H1 (cell line): Measurements from ENCODE around the gene NGEF. TPM values are rescaled to one million over a fixed set of nuclear protein-coding genes. Genes with fewer than 3 reads are reported as not detected.

ENCODE experiments used
- CTCF ChIA-PET: fragments of 300-600 bp; sonication (Branson Sonifier 250); formaldehyde crosslinking; loops from one replicate; lab custom pipeline; 2021; ENCODE audit not compliant: partially characterized antibody; lab: Charles Lee
- POLR2A ChIA-PET: fragments of 300-600 bp; sonication (Branson Sonifier 250); formaldehyde crosslinking; loops from one replicate; lab custom pipeline; 2021; ENCODE audit warnings: inconsistent platforms; ENCODE audit not compliant: partially characterized antibody; lab: Charles Lee
- DNase-seq, 2 experiments: peaks; one replicate each; pipeline versions ENCODE4 v3.0.0 to v3.0.0-alpha.2; 2010 to 2022; ENCODE audit warnings: low spot score in 2 of 2, low read depth in 1 of 2, mixed read lengths in 1 of 2
- FAIRE-seq: peaks from 2 replicates; lab custom pipeline; 2011; peaks lifted over from hg19 to GRCh38; lab: Jason Lieb, UNC
- H2AFZ ChIP-seq: 2 replicates; pipeline ENCODE4 v1.8.1; 2012; ENCODE audit warnings: low read length, inconsistent platforms
- H2AK5ac ChIP-seq: 2 replicates; pipeline ENCODE4 v1.6.1; 2013; ENCODE audit warnings: low read depth, low read length
- H2BK120ac ChIP-seq: replicated peaks from 2 replicates; pipeline ENCODE3; 2013; ENCODE audit warnings: low read depth, low read length, inconsistent platforms
- H2BK12ac ChIP-seq: 2 replicates; pipeline ENCODE4 v1.6.1; 2013; ENCODE audit warnings: low read depth, low read length
- H2BK15ac ChIP-seq: 2 replicates; pipeline ENCODE4 v1.6.1; 2013; ENCODE audit warnings: low read length
- H2BK20ac ChIP-seq: 2 replicates; pipeline ENCODE4 v1.6.1; 2013; ENCODE audit warnings: low read length
- H2BK5ac ChIP-seq: 2 replicates; pipeline ENCODE4 v1.6.1; 2013; ENCODE audit warnings: low read depth, low read length
- H3K14ac ChIP-seq: 2 replicates; pipeline ENCODE4 v1.6.1; 2013; ENCODE audit warnings: inconsistent platforms; ENCODE audit not compliant: insufficient read length
- H3K18ac ChIP-seq: 2 replicates; pipeline ENCODE4 v1.6.1; 2013; ENCODE audit warnings: low read length; ENCODE audit errors: extremely low read depth
- H3K23ac ChIP-seq: 2 replicates; pipeline ENCODE4 v1.6.1; 2013; ENCODE audit warnings: inconsistent platforms; ENCODE audit not compliant: insufficient read length
- H3K23me2 ChIP-seq: 2 replicates; pipeline ENCODE4 v1.6.1; 2013; ENCODE audit warnings: low read depth, low read length
- H3K27ac ChIP-seq: 2 replicates; pipeline ENCODE4 v1.6.1; 2011; ENCODE audit warnings: low read depth, low read length, inconsistent platforms
- H3K27me3 ChIP-seq, 4 experiments: replicated peaks in 1 of 4; 1 replicate in 1 of 4; 2 replicates in 3 of 4; pipeline versions ENCODE4 v1.6.1 to v1.8.1; 2011 to 2013; ENCODE audit warnings: low read length in 3 of 4, mild to moderate bottlenecking in 3 of 4, inconsistent platforms in 2 of 4, mixed read lengths in 2 of 4, moderate library complexity in 1 of 4; ENCODE audit not compliant: control insufficient read depth in 3 of 4, insufficient read depth in 3 of 4; ENCODE audit errors: extremely low read depth in 1 of 4
- H3K36me3 ChIP-seq, 4 experiments: 2 replicates each; pipeline versions ENCODE4 v1.6.1 to v1.8.1; 2011 to 2013; ENCODE audit warnings: mild to moderate bottlenecking in 4 of 4, low read length in 3 of 4, moderate library complexity in 2 of 4, control low read depth in 1 of 4, inconsistent platforms in 1 of 4; ENCODE audit not compliant: insufficient read depth in 4 of 4, control insufficient read depth in 2 of 4
- H3K4ac ChIP-seq: replicated peaks from 2 replicates; pipeline ENCODE3; 2013; ENCODE audit warnings: low read length, low read depth, mixed read lengths, inconsistent platforms; ENCODE audit not compliant: insufficient read length
- H3K4me1 ChIP-seq, 4 experiments: replicated peaks in 1 of 4; 1 replicate in 1 of 4; 2 replicates in 3 of 4; pipeline versions ENCODE4 v1.6.1 to v1.8.1; 2011 to 2013; ENCODE audit warnings: low read length in 3 of 4, inconsistent platforms in 2 of 4, mixed read lengths in 1 of 4; ENCODE audit not compliant: insufficient read depth in 4 of 4, control insufficient read depth in 3 of 4
- H3K4me2 ChIP-seq, 2 experiments: 2 replicates each; pipeline versions ENCODE4 v1.6.1 to v1.8.1; 2011 to 2013; ENCODE audit warnings: low read depth in 2 of 2, low read length in 2 of 2, control low read depth in 1 of 2, inconsistent platforms in 1 of 2, mild to moderate bottlenecking in 1 of 2; ENCODE audit not compliant: insufficient read depth in 1 of 2
- H3K4me3 ChIP-seq, 4 experiments: fragments of 200-600, 300-600 bp in 1 of 4; sonication (generic), shearing (Covaris generic), sonication (Bioruptor Twin) in 1 of 4; 2 replicates each; pipeline versions ENCODE4 v1.5.1 to v1.8.1; 2011 to 2016; ENCODE audit warnings: low read length in 4 of 4, low read depth in 3 of 4, control low read depth in 2 of 4, inconsistent platforms in 2 of 4, mild to moderate bottlenecking in 2 of 4, mixed read lengths in 1 of 4, moderate library complexity in 1 of 4; ENCODE audit not compliant: insufficient read depth in 2 of 4; ENCODE audit errors: extremely low read depth in 1 of 4
- H3K56ac ChIP-seq: replicated peaks from 2 replicates; pipeline ENCODE3; 2013; ENCODE audit warnings: low read depth, mild to moderate bottlenecking, mixed read lengths, low read length, inconsistent platforms; ENCODE audit not compliant: insufficient read length
- H3K79me1 ChIP-seq: 2 replicates; pipeline ENCODE4 v1.6.1; 2013; ENCODE audit warnings: low read depth, low read length, control low read depth
- H3K79me2 ChIP-seq, 2 experiments: 2 replicates each; pipeline versions ENCODE4 v1.6.1 to v1.8.1; 2012 to 2013; ENCODE audit warnings: low read length in 2 of 2, mild to moderate bottlenecking in 2 of 2, inconsistent platforms in 1 of 2; ENCODE audit not compliant: insufficient read depth in 2 of 2, control insufficient read depth in 1 of 2
- H3K9ac ChIP-seq, 4 experiments: replicated peaks in 1 of 4; 1 replicate in 1 of 4; 2 replicates in 3 of 4; pipeline versions ENCODE4 v1.6.1 to v1.8.1; 2011 to 2013; ENCODE audit warnings: low read depth in 3 of 4, low read length in 3 of 4, control low read depth in 2 of 4, mild to moderate bottlenecking in 2 of 4, moderate library complexity in 2 of 4, inconsistent platforms in 1 of 4; ENCODE audit errors: extremely low read depth in 1 of 4
- H3K9me3 ChIP-seq, 2 experiments: 2 replicates each; pipeline versions ENCODE4 v1.6.1 to v1.8.1; 2012 to 2013; ENCODE audit warnings: mild to moderate bottlenecking in 2 of 2, moderate library complexity in 2 of 2, control low read depth in 1 of 2, inconsistent platforms in 1 of 2, low read depth in 1 of 2, low read length in 1 of 2, mixed read lengths in 1 of 2; ENCODE audit not compliant: insufficient read depth in 2 of 2
- H4K20me1 ChIP-seq, 2 experiments: replicated peaks in 1 of 2; 2 replicates each; pipeline versions ENCODE3 to v1.8.1; 2011 to 2013; ENCODE audit warnings: inconsistent platforms in 2 of 2, low read length in 2 of 2, mild to moderate bottlenecking in 1 of 2; ENCODE audit not compliant: insufficient read depth in 2 of 2, control insufficient read depth in 1 of 2
- H4K5ac ChIP-seq: 2 replicates; pipeline ENCODE4 v1.6.1; 2013; ENCODE audit warnings: low read length, low read depth, mixed read lengths, inconsistent platforms; ENCODE audit not compliant: insufficient read length
- H4K8ac ChIP-seq: 2 replicates; pipeline ENCODE4 v1.8.0; 2013; ENCODE audit warnings: mild to moderate bottlenecking, moderate library complexity, low read length, inconsistent platforms; ENCODE audit not compliant: insufficient read depth; ENCODE audit errors: extremely low read depth
- H4K91ac ChIP-seq: replicated peaks from 2 replicates; pipeline ENCODE3; 2013; ENCODE audit warnings: low read length, mixed read lengths, inconsistent platforms; ENCODE audit not compliant: insufficient read length
- CBX8 ChIP-seq: fragments of 300-800, 300-1000 bp; sonication (generic); IDR thresholded peaks from 2 replicates; pipeline ENCODE4 v1.7.1; 2016; ENCODE audit warnings: low read depth, low read length, borderline replicate concordance
- SIRT6 ChIP-seq: IDR thresholded peaks from one replicate; pipeline ENCODE4 v1.7.1; 2012; ENCODE audit warnings: low read length, inconsistent platforms
- WGBS, 2 experiments: shearing (Covaris generic) in 1 of 2; methylation state at CpG; one replicate each; pipeline versions ENCODE4 v1.1.6 to v1.1.7; 2013 to 2015; ENCODE audit warnings: low lambda C conversion rate in 2 of 2, mixed read lengths in 2 of 2, inconsistent platforms in 1 of 2, low coverage in 1 of 2, missing lambda C conversion rate in 1 of 2; ENCODE audit not compliant: insufficient replicate concordance in 2 of 2, insufficient coverage in 1 of 2, insufficient read length in 1 of 2; ENCODE audit errors: extremely low coverage in 1 of 2, missing lambda C conversion rate in 1 of 2; 5-methylcytosine and 5-hydroxymethylcytosine counted together
- polyA plus RNA-seq, 7 experiments: library from polyadenylated mRNA; depleted of rRNA in 3 of 7; stranded (reverse) in 5 of 7; unstranded in 2 of 7; fragments of >200 nt in 5 of 7; fragments of 200-250 nt in 2 of 7; gene quantifications; 1 replicate in 5 of 7; 2 replicates in 1 of 7; 4 replicates in 1 of 7; pipeline versions ENCODE4 v1.2.1 to v1.2.3, GENCODE V29; 2011 to 2013; ENCODE audit warnings: missing spikeins in 2 of 7, mixed read lengths in 2 of 7
- total RNA-seq: library from RNA; stranded (reverse); fragmentation: NEBNext Ultra II Directional; extraction: Animal tissue kit (Norgen Biotek cat#: 25700); gene quantifications from 2 replicates; pipeline ENCODE4 v1.2.1, GENCODE V29; 2021

Gene NGEF
- total and polyA plus RNA-seq, 2 of the 8 experiments (the other 6 are each of a cell fraction or from before 2014, with no cell fraction given), result 2.7 to 3.2 TPM

- Histone ChIP-seq H3K27me3 (no peaks in the 10 kb centered on the region), H3K4me3 (no peak overlapping the region), H3K79me1 (no peaks in the 10 kb centered on the region), H3K18ac (no peak overlapping the region), H2AFZ (no peak overlapping the region), H3K4me1 (no peaks in the 10 kb centered on the region), H4K20me1 (no peaks in the 10 kb centered on the region), H3K27ac (no peak overlapping the region)
- 95% methylated on average over 2 of the region's 2 CpGs; no CpG with 5 or more reads in 1 of the 2 experiments for WGBS, 2 experiments
- CTCF ChIA-PET, result interaction anchor here (1.0 kb wide), 1 partner anchor 11 kb away, joined by 3 read pairs; no protein-coding TSS in a partner anchor
- TF ChIP-seq CBX8 (no peak), SIRT6 (no peak)
- TF ChIP-seq, all 59 proteins: peak for 0
- H2BK5ac ChIP-seq, result no peak overlapping the region
- H3K9me3 ChIP-seq, result peaks cover 9 to 19% of the 10 kb centered on the region in 2 experiments
- H2BK12ac ChIP-seq, result no peak overlapping the region
- H3K9ac ChIP-seq, result no peak overlapping the region
- H2BK15ac ChIP-seq, result no peak overlapping the region
- no peak overlapping the region for H4K5ac ChIP-seq
- no peak overlapping the region for H3K4me2 ChIP-seq
- POLR2A ChIA-PET, result no interaction called here
- no peak overlapping the region for H3K4ac ChIP-seq
- H2BK20ac ChIP-seq, result no peak overlapping the region
- H2AK5ac ChIP-seq, result no peak overlapping the region
- no peak overlapping the region for H2BK120ac ChIP-seq
- H4K8ac ChIP-seq, result no peak overlapping the region
- FAIRE-seq (no peak), DNase-seq (no peak)
- no peak overlapping the region for H4K91ac ChIP-seq
- no peaks in the 10 kb centered on the region for H3K23me2 ChIP-seq
- H3K14ac ChIP-seq, result no peak overlapping the region
- H3K36me3 ChIP-seq, result no peaks in the 10 kb centered on the region
- no peaks in the 10 kb centered on the region for H3K79me2 ChIP-seq
- H3K56ac ChIP-seq, result no peak overlapping the region
- H3K23ac ChIP-seq, result no peak overlapping the region
Measured at GRCh38 chr2:232913903-232914302, 99.2 kb downstream of the NGEF start.
